Measurements from ENCODE around the gene GGCT. TPM values are rescaled to one million over a fixed set of nuclear protein-coding genes. Genes with fewer than 3 reads are reported as not detected.

Gene GGCT
- total and polyA plus RNA-seq, 2 of the 8 experiments (the other 6 are each of a cell fraction or from before 2014, with no cell fraction given) = 50.0 to 129 TPM

DNA sequence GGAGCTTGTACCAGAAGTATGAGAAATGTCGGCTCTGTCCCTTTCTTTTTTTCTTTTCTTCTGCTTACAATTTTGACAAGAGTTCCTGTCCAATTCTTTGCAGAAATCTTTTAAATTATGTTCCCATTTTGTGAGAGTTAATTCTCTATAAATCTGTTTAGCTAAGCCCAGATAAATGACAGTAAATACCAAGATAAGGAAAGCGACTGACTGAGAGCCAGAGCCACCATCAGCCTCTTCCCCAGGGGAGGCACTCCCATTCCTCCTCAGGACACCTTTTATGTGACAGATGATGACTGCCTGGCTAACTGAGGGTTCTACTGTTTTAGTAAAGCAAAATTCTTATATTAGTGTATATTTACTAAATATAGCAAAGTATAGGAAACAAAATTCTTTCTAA, 6.9 kb upstream of the GGCT start:
- Histone ChIP-seq H3K36me3 (ENCODE audit: control insufficient read depth in 2 of 4, insufficient read depth in 4 of 4, low read length in 3 of 4) (no peaks in the 10 kb centered on the region), H3K27ac (ENCODE audit: low read depth, low read length) (no peak overlapping the region), H3K18ac (ENCODE audit: extremely low read depth, low read length) (no peak overlapping the region), H2AFZ (ENCODE audit: low read length) (no peak overlapping the region), H4K91ac (replicated peaks; ENCODE audit: insufficient read length, low read length) (no peak overlapping the region), H4K8ac (ENCODE audit: extremely low read depth, insufficient read depth, low read length) (no peak overlapping the region), H2BK120ac (replicated peaks; ENCODE audit: low read depth, low read length) (no peak overlapping the region), H2BK5ac (ENCODE audit: low read depth, low read length) (no peak overlapping the region), H3K4me1 (replicated peaks in 1 of 4; ENCODE audit: control insufficient read depth in 3 of 4, insufficient read depth in 4 of 4, low read length in 3 of 4) (no peaks in the 10 kb centered on the region), H2AK5ac (ENCODE audit: low read depth, low read length) (no peak overlapping the region), H3K56ac (replicated peaks; ENCODE audit: insufficient read length, low read depth, low read length) (no peak overlapping the region), H3K4ac (replicated peaks; ENCODE audit: insufficient read length, low read depth, low read length) (no peak overlapping the region), H2BK15ac (ENCODE audit: low read length) (no peak overlapping the region), H4K20me1 (replicated peaks in 1 of 2; ENCODE audit: control insufficient read depth in 1 of 2, insufficient read depth in 2 of 2, low read length in 2 of 2) (no peaks in the 10 kb centered on the region), H3K27me3 (replicated peaks in 1 of 4; ENCODE audit: control insufficient read depth in 3 of 4, extremely low read depth in 1 of 4, insufficient read depth in 3 of 4, low read length in 3 of 4) (no peaks in the 10 kb centered on the region), H4K5ac (ENCODE audit: insufficient read length, low read depth, low read length) (no peak overlapping the region), H2BK20ac (ENCODE audit: low read length) (no peak overlapping the region), H3K9me3 (ENCODE audit: insufficient read depth in 2 of 2, low read depth in 1 of 2, low read length in 1 of 2) (no peaks in the 10 kb centered on the region), H3K4me2 (ENCODE audit: insufficient read depth in 1 of 2, low read depth in 2 of 2, low read length in 2 of 2) (no peak overlapping the region), H3K23ac (ENCODE audit: insufficient read length) (no peak overlapping the region), H3K79me1 (ENCODE audit: low read depth, low read length) (no peaks in the 10 kb centered on the region), H3K14ac (ENCODE audit: insufficient read length) (no peak overlapping the region), H3K9ac (replicated peaks in 1 of 4; ENCODE audit: extremely low read depth in 1 of 4, low read depth in 3 of 4, low read length in 3 of 4) (no peak overlapping the region), H3K79me2 (ENCODE audit: control insufficient read depth in 1 of 2, insufficient read depth in 2 of 2, low read length in 2 of 2) (no peaks in the 10 kb centered on the region), H3K4me3 (ENCODE audit: extremely low read depth in 1 of 4, insufficient read depth in 2 of 4, low read depth in 3 of 4, low read length in 4 of 4) (no peak overlapping the region), H2BK12ac (ENCODE audit: low read depth, low read length) (no peak overlapping the region), H3K23me2 (ENCODE audit: low read depth, low read length) (no peaks in the 10 kb centered on the region)
- 84% methylated on average over 2 of the region's 2 CpGs; no CpG with 5 or more reads in 1 of the 2 experiments for WGBS, 2 experiments (ENCODE audit: extremely low coverage in 1 of 2, insufficient coverage in 1 of 2, insufficient read length in 1 of 2, insufficient replicate concordance in 2 of 2, low coverage in 1 of 2, low lambda C conversion rate in 2 of 2, missing lambda C conversion rate in 1 of 2)
- POLR2A ChIA-PET (ENCODE audit: partially characterized antibody) = interaction anchor here (1.0 to 1.4 kb wide), 2 partner anchors 14 to 52 kb away, joined by 3 to 6 read pairs; no protein-coding TSS in a partner anchor
- DNase-seq (ENCODE audit: low read depth in 1 of 2, low spot score in 2 of 2) (no peak), FAIRE-seq (no peak)
- CTCF ChIA-PET (ENCODE audit: partially characterized antibody) = interaction anchor here (0.8 to 4.9 kb wide), 18 partner anchors 9 to 431 kb away, joined by 3 to 63 read pairs (median 6); no protein-coding TSS in a partner anchor
- TF ChIP-seq, protein P1, sequence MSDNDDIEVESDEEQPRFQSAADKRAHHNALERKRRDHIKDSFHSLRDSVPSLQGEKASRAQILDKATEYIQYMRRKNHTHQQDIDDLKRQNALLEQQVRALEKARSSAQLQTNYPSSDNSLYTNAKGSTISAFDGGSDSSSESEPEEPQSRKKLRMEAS (IDR thresholded peaks at IDR 0.05) = no peak
- TF ChIP-seq ZNF274 (IDR thresholded peaks at IDR 0.05; ENCODE audit: borderline replicate concordance, extremely low read depth, low read length) = no peak
- no peak for TF ChIP-seq RXRA (IDR thresholded peaks at IDR 0.05; ENCODE audit: insufficient read depth, low read depth, low read length)
- no peak for TF ChIP-seq POU5F1 (IDR thresholded peaks at IDR 0.05; ENCODE audit: low read depth, low read length)

All from H1 (cell line).